GM12872 (cell line): ENCODE results near the gene KRT32.

ENCODE experiments used
- TF ChIP-seq, protein P1 (sequence below): IDR thresholded peaks from 3 replicates; pipeline ENCODE4 v1.5.1; 2011; ENCODE audit warnings: low read depth, mild to moderate bottlenecking, low read length, moderate library complexity; ENCODE audit not compliant: insufficient read depth

KRT32 gene

DNA sequence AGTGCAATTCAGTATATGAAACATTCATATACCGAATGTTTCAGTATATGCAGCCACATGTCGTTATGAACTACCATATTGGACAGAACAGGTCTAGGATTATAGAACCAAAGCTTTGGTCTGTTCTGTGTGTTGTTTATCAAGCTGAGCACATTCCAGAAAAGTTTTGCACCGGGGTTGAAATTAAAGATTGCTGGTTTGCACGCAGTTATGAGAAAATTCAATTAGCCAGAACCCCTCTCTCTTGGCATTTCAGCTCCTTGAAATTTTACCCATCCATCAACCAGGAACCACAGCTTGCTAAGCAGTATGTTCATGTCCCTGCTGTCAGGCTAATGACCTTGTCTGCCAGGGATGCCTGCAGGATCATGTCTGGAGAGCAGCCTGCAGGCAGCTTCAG is 9.5 kb downstream of the KRT32 start:
- TF ChIP-seq, protein P1, sequence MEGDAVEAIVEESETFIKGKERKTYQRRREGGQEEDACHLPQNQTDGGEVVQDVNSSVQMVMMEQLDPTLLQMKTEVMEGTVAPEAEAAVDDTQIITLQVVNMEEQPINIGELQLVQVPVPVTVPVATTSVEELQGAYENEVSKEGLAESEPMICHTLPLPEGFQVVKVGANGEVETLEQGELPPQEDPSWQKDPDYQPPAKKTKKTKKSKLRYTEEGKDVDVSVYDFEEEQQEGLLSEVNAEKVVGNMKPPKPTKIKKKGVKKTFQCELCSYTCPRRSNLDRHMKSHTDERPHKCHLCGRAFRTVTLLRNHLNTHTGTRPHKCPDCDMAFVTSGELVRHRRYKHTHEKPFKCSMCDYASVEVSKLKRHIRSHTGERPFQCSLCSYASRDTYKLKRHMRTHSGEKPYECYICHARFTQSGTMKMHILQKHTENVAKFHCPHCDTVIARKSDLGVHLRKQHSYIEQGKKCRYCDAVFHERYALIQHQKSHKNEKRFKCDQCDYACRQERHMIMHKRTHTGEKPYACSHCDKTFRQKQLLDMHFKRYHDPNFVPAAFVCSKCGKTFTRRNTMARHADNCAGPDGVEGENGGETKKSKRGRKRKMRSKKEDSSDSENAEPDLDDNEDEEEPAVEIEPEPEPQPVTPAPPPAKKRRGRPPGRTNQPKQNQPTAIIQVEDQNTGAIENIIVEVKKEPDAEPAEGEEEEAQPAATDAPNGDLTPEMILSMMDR: no peak

DNA sequence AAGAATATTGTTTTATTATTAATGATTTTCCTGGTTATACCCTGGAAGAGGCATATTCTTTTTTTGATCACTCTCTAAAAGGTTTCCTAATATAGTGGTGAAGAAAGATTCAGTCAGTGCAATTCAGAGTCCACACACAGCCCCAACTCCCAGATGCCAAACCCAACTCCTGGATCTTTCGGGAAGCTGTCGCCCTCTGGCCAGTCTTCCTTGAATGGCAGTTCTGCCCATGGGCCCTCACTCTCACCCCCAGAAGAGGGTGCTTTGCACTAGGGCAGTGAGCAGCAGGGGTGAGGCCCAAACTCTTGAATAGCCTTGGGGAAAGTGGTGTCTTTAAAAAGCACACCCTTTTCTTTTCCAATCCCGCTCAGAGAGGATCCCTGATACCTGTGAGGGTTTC is 11.0 kb downstream of the KRT32 start:
- TF ChIP-seq, protein P1: no peak

DNA sequence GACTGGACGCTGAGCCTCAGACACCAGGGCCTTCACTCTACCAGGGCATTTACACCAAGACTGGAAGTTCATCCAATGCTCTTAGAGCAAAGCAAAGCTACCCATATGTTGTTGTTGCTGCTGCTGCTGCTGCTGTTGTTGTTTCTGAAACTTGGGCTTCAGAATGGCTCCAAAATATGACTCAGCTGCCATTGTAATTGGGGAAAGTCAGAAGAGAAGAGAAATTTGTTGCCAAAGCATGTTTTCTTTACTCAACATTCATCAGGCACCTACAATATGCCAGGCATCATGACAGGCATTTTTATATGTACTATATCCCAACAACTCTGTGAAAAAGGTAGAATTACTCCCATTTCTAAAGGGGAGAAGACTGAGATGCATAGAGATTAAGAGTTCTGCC is 11.9 kb downstream of the KRT32 start:
- TF ChIP-seq, protein P1: no peak

DNA sequence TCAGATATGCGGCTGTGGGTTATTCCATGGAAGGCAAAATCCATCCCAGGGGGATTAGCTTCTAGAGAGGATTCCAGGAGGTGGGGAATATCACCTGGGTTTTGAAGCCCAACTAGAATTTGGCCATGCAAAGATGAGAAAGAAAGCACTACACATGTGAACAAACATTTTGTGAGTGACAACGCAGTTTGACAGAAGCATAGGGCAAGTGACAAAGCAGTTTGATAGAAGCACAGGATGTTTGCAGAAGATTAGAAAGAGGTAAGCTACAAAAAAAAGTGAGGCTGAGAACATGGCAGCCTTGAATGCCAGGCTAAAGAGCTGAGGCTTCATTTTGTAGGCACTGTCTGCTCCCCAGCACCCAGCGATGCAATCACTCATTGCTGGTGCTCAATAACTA is 14.1 kb downstream of the KRT32 start:
- TF ChIP-seq, protein P1: no peak

DNA sequence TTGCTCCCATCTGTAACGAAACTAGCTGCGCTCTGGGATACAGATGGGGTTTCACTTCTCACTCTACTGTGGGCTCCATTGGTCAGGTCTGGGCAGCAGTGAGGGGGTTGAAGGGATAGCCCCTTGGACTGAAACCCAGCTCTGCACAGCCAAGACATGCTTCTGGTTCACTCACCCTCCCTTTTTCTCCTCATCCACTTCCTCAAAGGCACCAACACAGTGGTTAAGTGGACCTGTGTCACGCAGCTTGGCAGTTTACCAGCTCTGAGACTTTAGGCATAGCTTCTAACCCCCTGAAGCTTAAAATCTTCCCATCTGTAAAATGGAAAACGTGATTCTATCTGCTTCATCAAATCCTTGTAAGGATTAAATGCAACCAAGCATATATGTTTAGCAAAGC is 14.9 kb downstream of the KRT32 start:
- TF ChIP-seq, protein P1: no peak

DNA sequence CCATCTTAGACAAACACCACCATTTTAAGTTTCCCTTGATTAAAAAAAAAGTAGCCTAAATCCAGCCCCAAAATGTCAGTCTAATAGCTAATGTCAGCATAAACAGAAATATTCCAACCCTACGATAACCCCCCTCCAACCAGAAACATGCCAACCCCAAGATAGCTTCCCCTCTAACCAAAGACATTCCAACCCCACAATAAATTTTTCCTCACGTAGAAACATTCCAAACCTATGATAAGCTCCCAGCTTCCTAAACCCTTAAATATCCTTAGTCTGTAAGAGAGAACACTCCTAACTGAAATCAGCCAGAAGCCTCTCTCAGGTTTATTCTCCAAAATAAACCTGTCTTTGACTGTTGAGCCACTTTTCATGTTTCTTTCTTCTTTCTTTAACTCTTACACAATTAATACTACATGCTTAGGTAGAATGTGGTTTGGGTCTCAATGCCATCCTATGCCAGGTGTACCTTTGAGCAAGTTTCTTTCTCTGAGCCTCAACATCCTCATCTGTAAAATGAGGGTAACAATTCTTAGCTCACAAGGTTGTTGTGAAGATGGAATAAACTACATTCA is 15.9 kb downstream of the KRT32 start:
- TF ChIP-seq, protein P1: no peak

DNA sequence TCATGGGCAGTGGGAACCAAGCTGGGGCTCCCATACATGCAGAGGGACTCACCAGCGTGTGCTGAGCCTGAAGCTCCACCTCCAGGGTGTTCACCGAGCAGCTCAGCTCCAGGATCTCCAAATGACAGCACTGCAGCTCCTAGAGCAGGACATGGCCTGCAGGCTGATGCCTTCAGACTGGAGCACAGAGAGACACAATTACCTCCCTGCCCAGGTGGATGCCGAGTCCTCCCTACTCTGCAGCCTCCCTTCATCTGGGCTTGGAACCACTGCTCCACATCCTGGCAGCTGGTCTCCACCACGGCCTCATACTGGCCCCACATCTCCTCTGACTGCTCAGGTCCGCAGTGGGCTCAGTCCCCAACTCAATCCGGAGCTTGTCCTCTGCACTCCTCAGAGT is 18.2 kb downstream of the KRT32 start:
- TF ChIP-seq, protein P1: no peak

DNA sequence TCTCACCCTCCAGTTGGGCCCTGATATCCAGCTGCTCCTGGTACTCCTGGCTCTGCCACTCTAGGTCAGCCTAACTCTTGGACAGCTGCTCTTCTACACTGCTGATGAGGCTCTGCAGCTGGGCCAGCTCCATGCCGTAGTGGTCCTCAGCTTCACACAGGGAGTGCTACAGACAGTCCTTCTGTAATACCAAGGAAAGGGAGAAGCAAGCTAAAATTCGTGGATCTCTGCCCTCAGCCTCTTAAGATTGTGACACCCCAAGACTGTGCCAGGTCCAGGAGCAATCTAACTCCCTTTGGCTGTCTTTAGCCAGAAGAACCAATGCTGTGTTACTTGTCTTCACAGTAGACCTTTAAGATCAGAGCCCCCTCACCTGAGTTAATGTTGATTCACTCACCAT is 18.7 kb downstream of the KRT32 start:
- TF ChIP-seq, protein P1: no peak
